Stimulated activated CD8-positive, alpha-beta memory T cell treated with anti-CD3 and anti-CD28 coated beads, Interleukin-2, amount 100 ng/mL, for 48 hours (primary cell): ENCODE data around the gene NT5C2.
"Not testable (repeated sequence)": the region's sequence is repeated elsewhere in the genome, so short reads cannot be mapped to it uniquely, and the experiment has no call there.

Experiments
- DNase-seq, 2 donors: peaks; one replicate each; pipeline ENCODE4 v3.0.0-alpha.2; 2020; ENCODE audit warnings: low read depth in 2 of 2

NT5C2 gene

DNA sequence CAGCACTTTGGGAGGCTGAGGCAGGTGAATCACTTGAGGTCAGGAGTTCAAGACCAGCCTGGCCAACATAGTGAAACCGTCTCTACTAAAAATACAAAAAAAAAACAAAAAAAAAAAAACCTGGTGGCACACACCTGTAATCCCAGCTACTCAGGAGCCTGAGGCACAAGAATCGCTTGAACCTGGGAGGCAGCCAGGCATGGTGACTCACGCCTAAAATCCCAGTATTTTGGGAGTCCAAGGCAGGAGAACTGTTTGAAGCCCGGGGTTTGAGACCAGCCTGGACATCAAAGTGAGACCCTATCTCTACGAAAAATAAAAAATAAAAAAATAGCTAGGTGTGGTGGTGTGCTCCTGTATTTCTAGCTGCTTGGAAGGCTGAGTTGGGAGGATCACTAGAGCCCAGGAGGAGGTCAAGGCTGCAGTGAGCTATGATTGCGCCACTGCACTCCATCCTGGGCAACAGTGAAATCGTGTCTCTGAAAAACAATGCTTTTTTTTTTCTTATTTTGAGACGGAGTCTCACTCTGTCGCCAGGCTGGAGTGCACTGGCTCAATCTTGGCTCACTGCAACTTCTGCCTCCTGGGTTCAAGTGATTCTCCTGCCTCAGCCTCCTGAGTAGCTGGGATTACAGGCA lies 29.2 kb downstream of the NT5C2 start:
- not testable (repeated sequence) for DNase-seq

DNA sequence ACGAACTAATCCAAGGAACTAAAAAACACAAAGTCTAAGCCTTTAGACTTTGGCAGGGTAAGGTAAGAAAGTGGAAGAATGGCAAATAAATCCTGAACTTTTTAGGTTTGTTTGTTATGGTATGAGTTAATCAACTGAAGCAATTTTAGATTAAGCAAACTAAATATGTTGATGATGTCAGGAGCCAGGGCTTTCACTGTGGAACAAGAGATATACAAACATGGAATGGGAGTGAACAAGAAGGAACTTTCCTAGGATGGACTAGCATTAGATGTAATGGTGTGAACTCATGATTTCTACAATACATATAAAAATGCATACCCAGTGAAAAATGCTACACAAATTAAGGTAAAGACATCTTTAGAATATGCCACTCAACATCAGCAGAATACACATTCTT lies 35.8 kb downstream of the NT5C2 start:
- DNase-seq = no peak

DNA sequence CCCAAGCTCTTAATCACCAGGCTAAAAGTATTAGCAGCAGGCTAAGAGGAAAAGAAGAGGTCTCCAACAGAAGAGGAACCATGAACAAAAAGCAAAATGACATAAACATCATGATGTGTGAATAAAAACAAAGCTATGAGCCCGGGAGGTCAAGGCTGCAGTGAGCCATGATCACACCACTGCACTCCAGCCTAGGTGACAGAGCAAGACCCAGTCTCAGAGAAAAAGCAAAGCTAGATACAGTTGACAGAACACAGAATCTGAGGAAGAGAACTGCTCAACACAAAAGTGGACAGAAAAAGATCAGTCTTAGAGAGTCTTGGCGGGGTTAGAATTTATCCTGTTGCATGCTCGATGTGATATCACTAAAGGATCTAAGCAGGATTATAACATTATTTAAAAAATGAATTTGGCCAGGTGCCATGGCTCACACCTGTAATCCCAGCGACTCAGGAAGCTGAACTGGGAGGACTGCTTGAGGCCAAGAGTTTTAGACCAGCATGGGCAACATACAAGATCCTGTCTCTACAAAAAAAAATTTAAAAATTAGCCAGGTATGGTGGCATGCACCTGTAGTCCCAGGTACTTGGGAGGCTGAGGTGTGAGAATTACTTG lies 37.5 kb downstream of the NT5C2 start:
- no peak for DNase-seq

DNA sequence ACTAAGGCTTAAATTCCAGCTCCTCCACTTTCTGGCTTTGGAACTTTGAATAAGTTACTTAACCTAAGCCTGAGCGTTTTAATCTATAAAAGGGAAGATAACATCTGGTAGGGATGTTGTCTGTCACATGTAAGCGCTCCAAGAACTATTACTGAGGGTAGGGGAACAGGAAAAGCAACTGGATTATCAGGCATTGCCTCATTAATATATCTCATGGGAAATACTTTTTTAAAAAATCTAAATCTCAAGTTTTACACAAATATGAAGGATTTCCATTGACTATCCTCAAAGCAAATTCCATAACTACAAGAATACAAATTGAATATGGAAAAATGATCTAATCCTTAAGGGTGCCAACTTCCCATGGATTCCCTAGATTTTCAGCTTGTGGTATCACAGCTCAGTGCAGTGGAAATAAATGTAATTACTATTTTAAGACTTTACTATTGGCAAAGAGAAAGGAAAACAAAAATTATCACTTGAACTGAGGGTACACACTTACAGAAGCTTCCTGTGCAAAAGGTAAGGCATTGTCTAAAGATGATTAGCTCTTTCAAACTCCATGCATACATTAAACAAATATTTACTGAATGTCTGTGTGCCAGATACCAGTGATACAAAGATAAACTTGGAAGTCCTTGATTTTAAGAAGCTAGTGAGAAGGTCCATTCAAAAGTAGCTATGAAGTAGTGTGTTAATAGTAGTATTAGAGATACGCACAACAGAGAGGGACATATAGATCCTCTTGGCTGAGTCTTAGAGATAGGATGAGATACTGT lies 38.4 kb downstream of the NT5C2 start:
- no peak for DNase-seq

DNA sequence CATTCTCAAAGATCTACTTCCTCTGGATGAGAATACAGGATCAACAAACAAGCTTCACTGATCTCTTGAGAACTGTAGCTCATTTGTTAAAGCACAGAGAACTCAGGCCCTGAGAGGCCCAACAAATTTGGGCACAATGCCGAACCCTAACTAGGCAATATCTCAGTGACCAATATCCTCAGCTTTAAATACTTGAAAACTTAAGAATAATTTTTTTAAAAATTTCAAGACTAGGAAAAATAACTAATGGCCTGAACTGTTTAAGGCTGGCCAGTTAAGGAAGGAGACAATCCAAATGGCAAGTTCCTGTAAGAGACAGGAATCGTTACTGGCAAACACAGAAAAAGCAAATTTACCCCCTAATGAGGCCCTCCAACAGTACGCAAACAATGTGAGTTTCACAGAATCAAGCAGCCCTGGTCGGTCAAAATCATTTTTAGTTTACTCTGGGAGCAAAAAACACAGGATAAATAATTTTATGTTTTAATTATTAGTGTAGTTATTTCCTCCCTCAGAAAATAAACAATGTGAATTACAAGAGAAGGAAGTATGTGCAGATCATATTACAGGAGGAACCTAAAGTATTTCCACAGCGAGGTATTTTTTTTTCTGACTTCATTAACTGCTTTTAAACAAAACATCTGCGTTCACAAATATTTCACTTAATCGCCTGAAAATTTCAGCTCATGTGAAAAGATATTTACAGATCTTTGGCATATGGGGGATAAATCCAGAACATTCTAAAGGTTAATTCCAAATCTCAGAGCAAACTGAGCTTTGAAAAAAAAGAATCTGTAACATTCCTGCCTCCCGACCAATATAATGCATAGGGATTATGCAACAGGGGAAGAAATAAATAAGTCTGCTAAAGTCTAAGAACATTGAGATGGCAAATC lies 39.5 kb downstream of the NT5C2 start:
- DNase-seq = no peak

DNA sequence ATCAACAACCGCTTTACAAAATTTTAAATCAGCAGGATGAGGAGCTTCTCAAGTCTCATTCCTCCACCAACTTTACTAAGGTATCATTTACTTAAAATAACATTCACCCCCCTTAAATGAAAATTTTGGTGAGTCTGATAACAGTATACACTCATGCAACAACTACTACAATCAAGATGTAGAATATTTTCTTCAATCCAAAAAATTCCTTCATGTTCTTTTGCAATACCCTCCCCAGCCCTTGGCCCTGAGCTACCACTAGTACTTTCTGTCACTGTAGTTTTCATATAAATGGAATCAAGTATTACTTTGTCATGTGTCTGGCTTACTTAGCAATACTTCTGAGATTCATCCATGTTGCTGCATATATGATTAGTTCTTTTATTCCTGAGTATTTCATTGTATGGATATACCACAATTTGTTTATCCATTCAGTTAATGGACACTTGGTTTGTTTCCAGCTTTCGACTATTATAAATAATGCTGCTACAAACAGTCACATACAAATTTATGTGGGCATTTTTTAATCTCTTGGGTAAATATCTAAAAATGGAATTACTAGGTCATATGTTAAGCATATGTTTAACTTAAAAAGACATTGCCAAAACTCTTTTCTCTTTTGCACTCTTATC lies 43.0 kb downstream of the NT5C2 start:
- DNase-seq = no peak

DNA sequence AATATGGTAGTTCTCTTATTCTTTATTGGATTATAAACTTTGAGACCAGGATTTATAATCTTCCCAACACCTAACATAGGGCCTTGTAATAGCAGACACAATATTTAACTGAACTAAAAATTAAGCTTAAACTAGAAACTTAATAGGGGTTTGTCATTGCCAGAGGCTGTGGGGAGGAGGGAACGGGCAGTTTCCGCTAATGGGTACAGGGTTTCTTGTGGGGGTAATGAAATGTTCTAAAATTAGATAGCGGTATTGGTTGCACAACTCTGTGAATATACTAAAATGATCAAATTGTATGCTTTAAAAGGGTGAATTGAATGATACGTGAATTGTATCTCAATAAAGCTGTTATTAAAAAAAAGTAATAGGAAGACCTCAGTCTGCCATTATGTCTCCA lies 45.4 kb downstream of the NT5C2 start:
- DNase-seq = no peak

DNA sequence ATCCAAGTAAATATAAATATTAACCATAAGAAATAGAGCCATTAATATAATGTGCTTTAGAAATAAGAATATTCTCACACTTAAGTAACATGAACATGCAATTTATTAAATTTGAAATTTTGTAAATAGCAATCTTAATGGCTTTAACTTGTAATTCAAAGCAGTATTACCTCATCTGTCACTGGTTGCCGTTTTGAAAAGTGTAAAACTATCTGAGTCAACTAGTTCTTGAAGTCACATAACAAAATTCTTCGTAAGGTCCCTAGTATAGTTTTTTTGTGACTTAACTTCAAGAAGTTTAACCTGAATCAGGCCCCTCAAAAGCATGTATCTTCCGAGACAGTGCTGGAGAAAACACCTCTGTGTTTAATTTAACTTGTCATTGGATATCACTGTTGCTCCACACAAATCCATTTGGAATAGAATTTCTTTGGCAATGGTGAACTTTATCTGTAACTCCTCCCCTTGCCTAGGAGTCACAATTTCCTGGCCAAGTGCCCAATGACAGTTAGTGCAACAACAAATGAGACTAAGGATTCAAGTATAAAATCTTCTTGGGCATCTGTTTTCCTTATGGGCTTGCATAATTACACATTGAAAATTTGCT lies 47.1 kb downstream of the NT5C2 start:
- no peak for DNase-seq

DNA sequence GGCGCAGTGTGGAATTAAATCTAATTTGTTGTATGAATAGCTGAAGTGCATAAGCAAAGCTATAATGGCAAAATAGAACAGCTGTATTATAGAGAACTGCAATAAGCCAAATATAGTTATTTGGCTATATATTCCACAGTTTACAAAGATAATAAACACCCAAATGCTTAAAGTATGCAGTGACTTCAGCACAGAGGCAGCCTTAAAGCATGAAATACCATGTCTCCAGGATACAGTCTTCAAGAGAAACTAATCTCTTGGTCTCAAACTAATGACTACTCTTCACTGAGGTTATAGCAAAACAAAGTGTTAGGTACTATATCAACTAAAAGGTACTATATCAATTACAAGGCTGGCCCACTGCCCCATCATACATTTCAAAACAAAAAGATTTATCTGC lies 48.0 kb downstream of the NT5C2 start:
- no peak for DNase-seq

DNA sequence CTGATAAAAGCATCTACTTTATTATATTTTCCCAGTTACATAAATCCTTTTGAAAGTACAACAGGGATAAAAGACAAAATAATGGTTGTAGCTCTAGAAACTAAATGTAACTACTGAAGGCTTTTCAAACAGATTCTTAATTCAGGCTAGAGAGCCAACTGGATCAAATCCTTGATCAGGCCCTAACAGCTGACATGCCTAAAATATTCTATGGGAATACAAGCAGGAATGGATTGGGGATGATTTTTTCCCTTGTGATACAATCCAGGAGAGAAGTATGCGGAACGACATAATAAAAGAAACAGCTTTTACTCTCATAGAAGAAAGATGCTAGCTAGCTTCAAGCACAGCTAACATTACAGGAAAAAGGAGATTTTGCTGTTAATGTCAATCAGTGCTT lies 49.0 kb downstream of the NT5C2 start:
- no peak for DNase-seq

DNA sequence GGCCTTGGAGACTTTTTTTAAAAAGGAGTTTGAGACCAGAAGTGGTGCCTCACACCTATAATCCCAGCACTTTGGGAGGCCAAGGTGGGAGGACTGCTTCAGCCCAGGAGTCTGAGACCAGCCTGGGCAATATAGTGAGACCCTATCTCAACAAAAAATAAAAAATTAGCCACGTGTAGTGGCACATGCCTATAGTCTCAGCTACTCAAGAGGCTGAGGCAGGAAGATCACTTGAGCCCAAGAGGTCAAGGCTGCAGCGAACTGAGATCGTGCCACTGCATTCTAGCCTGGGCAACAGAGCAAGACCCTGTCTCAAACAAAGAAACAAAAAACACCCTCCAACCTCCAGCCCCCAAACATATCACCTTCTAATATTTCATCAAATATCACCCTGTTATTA lies 49.4 kb downstream of the NT5C2 start:
- DNase-seq = not testable (repeated sequence)

DNA sequence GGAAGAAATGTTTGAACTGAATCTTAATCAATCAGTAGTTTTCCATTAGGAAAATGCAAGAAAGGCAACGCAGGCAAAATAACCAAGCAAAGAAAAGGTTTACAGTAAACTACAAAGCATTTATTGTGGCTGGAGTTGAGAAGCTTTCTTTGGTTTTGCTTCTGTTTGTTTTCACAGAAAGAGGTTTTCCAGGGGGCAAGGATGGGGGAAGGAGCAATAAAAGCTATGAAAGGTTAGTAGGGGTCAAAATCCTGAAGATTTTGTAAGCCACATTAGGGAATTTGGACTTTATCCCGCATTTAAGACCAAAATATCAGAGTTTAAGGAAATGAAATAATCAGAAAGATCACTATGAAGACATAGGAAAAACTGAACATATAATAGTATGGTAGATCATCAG lies 51.1 kb downstream of the NT5C2 start:
- no peak for DNase-seq

DNA sequence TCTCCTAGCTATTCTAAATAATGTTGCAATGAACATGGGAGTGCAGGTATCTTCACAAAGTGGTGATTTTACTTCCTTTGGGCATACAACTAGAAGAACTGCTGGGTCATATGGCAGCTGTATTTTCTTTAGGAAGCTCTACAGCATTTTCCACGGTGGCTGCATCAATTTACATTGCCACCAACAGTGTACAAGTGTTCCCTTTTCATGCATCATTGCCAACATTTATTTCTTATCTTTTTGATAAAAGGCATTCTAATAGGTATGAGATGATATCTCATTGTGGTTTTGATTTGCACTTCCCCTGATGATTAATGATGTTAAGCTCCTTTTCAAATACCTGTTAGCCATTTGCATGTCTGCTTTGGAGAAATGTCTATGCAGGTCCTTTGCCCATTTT lies 52.6 kb downstream of the NT5C2 start:
- DNase-seq = no peak

DNA sequence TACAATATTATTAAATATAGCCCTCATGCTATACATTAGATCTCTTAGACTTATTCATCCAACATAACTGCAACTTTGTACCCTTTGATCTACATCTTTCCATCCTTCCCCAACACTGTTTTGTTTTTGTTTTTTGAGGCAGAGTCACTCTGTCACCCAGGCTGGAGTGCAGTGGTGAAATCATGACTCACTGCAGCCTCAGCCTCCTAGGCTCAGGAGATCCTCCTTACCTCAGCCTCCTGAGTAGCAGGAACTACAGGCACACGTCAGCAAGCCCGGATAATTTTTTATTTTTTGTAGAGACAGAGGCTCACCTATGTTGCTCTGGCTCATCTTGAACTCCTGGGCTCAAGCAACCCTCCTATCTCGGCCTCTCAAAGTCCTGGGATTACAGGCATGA lies 53.3 kb downstream of the NT5C2 start:
- no peak for DNase-seq

DNA sequence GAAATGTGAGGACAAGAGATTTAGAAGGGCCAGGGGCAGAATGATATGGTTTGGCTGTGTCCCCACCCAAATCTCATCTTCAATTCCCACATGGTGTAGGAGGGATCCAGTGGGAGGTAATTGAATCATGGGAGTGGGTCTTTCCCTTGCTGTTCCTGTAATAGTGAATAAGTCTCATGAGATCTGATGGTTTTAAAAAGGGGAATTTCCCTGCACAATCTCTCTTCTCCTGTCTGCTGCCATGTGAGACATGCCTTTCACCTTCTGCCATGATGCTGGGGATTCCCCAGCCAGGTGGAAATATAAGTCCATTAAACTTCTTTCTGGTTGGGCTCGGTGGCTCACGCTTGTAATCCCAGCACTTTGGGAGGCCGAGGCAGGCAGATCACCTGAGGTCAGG lies 57.9 kb downstream of the NT5C2 start:
- not testable (repeated sequence) for DNase-seq

DNA sequence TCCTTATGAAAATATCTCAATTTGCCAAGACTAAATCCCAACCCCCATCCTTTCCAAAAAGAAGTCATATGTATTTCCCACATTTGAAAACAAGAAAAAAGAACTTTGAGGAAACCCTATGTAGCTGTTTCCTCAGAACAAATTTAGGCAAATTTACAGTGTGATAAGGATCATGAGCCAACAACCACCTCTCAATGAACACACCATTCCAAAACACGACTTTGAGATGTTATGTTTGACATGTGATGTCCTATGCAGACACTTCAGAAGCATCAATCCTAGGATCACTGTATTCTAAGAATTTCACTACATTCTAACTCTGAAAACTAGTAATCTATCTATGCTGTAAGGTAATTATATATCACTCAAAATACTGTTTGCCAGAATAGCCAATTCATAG lies 62.2 kb downstream of the NT5C2 start:
- no peak for DNase-seq

DNA sequence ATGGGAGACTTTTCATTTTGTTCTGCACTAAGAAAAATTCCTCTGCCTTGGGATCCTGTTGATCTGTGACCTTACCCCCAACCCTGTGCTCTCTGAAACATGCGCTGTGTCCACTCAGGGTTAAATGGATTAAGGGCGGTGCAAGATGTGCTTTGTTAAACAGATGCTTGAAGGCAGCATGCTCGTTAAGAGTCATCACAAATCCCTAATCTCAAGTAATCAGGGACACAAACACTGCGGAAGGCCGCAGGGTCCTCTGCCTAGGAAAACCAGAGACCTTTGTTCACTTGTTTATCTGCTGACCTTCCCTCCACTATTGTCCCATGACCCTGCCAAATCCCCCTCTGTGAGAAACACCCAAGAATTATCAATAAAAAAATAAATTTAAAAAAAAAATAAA lies 62.9 kb downstream of the NT5C2 start:
- DNase-seq = not testable (repeated sequence)

DNA sequence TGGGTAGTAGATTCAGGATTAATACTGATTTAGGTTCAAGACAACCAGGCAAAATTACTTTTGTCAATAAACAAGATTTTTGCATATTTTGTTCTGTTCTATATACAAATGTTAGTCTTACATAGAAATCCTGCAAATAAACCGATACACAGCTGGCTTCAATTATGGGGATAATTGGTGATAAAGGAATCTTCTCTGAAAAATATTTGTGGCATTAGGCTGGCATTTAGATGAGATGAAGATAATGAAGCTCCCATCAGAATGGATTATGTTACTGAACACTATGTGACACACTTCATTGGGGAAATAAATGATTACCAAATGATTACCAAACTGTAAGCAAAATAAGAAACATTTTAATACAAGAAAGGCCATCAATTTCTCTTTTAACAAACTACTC lies 65.8 kb downstream of the NT5C2 start:
- DNase-seq = no peak

DNA sequence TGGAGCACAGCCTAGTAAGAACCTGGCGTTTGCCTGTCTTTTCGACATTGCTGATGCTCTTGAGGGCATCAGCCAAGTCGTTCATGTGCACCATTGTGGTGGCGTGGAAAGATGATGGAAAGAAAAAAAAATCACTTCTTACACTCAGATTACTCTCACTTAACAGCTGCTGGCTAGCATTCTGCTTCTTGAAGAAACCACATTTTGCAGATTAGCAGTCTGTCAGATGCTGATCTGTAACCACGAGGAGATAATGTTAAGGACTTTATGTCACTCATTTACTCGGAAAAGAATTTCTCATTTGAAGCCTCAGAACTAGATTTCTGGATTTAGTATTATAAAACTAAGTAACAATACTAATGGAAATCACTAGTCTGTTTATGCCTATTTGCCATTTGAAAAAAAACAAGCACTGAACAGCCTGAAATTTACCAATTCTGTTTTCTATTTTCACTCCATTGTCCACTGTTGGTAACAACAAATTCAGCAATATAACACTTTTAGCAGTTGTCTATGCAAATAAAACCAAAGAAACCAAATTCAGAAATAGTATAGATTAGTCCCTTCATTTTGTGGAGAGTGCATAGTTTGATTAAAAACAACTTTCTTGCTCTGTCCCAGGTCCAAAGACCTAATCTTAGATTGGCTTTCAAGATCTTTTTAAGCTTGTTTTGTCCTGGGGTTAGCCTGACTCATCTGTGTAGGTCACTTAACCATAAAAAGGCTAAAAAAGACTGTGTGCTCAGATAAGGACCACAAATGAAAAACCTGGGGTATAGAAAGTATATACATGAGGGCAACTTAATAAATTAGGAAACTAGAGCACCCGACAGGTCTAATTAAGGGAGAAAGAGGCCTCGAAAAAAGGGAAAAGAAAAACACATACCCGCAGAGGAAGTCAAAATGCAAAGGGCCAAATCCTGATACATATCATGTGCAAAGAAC lies 67.5 kb downstream of the NT5C2 start:
- DNase-seq = no peak
